K562 (cell line): ENCODE measurements around the gene PRR7. TPM values are rescaled to one million over a fixed set of nuclear protein-coding genes. Genes with fewer than 3 reads are reported as not detected.

Experiments used
- CBFA2T2 ChIP-seq: fragments of 450-650 bp; conservative IDR thresholded peaks from 2 replicates; pipeline ENCODE4 v1.6.1; 2017; ENCODE audit warnings: mild to moderate bottlenecking
- CCAR2 ChIP-seq: fragments of 200-400 bp; formaldehyde crosslinking; IDR thresholded peaks from 2 replicates; pipeline ENCODE4 v1.6.1; 2017; ENCODE audit warnings: mild to moderate bottlenecking, low read depth, low read length
- E2F6 ChIP-seq, 2 experiments: IDR thresholded peaks; 2 replicates each; pipeline ENCODE4 v1.6.1; 2011; ENCODE audit warnings: borderline replicate concordance in 1 of 2, control low read depth in 1 of 2, low read depth in 1 of 2, low read length in 1 of 2, mild to moderate bottlenecking in 1 of 2, mixed read lengths in 1 of 2, moderate library complexity in 1 of 2; ENCODE audit not compliant: insufficient read depth in 1 of 2, insufficient read length in 1 of 2, poor library complexity in 1 of 2, severe bottlenecking in 1 of 2; ENCODE audit errors: extremely low read depth in 1 of 2
- JUNB ChIP-seq: fragments of 450-650 bp; formaldehyde crosslinking; conservative IDR thresholded peaks from 2 replicates; pipeline ENCODE4 v1.4.0; 2020; ENCODE audit warnings: mild to moderate bottlenecking
- LCOR ChIP-seq: sonication (generic); formaldehyde crosslinking; IDR thresholded peaks from 2 replicates; pipeline ENCODE4 v1.8.0; 2022; ENCODE audit warnings: mild to moderate bottlenecking, missing genetic modification reagents
- MBD2 ChIP-seq: sonication (generic); IDR thresholded peaks from 2 replicates; pipeline ENCODE4 v1.6.1; 2016; ENCODE audit warnings: low read depth, borderline replicate concordance
- MIER1 ChIP-seq: fragments of 450-650 bp; IDR thresholded peaks from 2 replicates; pipeline ENCODE4 v1.6.1; 2016; ENCODE audit warnings: antibody characterized with exemption, mild to moderate bottlenecking, low read depth
- NFRKB ChIP-seq: fragments of 450-650 bp; IDR thresholded peaks from 2 replicates; pipeline ENCODE4 v1.6.1; 2016; ENCODE audit warnings: low read depth
- NR3C1 ChIP-seq: sonication (generic); formaldehyde crosslinking; IDR thresholded peaks from 2 replicates; pipeline ENCODE4 v1.8.1; 2022; ENCODE audit warnings: missing genetic modification reagents
- PTBP1 ChIP-seq: fragments of 200-400 bp; formaldehyde crosslinking; IDR thresholded peaks from 2 replicates; pipeline ENCODE4 v1.6.1; 2017; ENCODE audit warnings: low read depth, low read length
- RFX7 ChIP-seq: fragments of 250-450 bp; sonication (Bioruptor Pico); IDR thresholded peaks from 2 replicates; pipeline ENCODE4 v1.5.1; 2021; ENCODE audit warnings: mild to moderate bottlenecking
- RUNX1 ChIP-seq: sonication (generic); IDR thresholded peaks from 2 replicates; pipeline ENCODE4 v1.6.1; 2016; ENCODE audit warnings: antibody characterized with exemption, low read depth
- SIN3B ChIP-seq: fragments of 450-650 bp; IDR thresholded peaks from 2 replicates; pipeline ENCODE4 v1.6.1; 2017; ENCODE audit warnings: low read depth, mild to moderate bottlenecking, moderate library complexity
- SMAD1 ChIP-seq: fragments of 150-350 bp; IDR thresholded peaks from 2 replicates; pipeline ENCODE4 v1.6.1; 2014; ENCODE audit warnings: low read length, low read depth; ENCODE audit not compliant: partially characterized antibody
- TFAM ChIP-seq: fragments of 250-450 bp; sonication (Bioruptor Pico); conservative IDR thresholded peaks from 2 replicates; pipeline ENCODE4 v1.5.0; 2021; ENCODE audit warnings: mild to moderate bottlenecking, moderate library complexity
- THAP7 ChIP-seq: fragments of 250-450 bp; sonication (Bioruptor Pico); IDR thresholded peaks from 2 replicates; pipeline ENCODE4 v1.5.0; 2021
- ZBTB40 ChIP-seq, 2 experiments: fragments of 450-650 bp in 1 of 2; sonication (generic) in 1 of 2; formaldehyde crosslinking in 1 of 2; IDR thresholded peaks; 2 replicates each; pipeline versions ENCODE4 v1.7.1 to v1.9.0; 2016 to 2022; ENCODE audit warnings: inconsistent platforms in 1 of 2, mild to moderate bottlenecking in 1 of 2, missing genetic modification reagents in 1 of 2
- ZKSCAN1 ChIP-seq: fragments of 150-350 bp; IDR thresholded peaks from 2 replicates; pipeline ENCODE4 v1.6.1; 2016; ENCODE audit warnings: low read depth, low read length
- ZNF644 ChIP-seq: fragments of 200-800 bp; sonication (Bioruptor generic); IDR thresholded peaks from 2 replicates; pipeline ENCODE4 v1.6.1; 2016; ENCODE audit warnings: low read depth, missing genetic modification characterization, missing compliant biosample characterization
- polyA plus RNA-seq, 8 experiments: library from polyadenylated mRNA; depleted of rRNA in 4 of 8; stranded (reverse) in 5 of 8; unstranded in 3 of 8; fragments of >200 nt; fragmentation: Nextera tagmentation in 2 of 8; fragmentation: Illumina TruSeq in 1 of 8; extraction: Ambion mirVana in 2 of 8; extraction: Trizol in 1 of 8; gene quantifications; 2 replicates each; pipeline versions ENCODE4 v1.2.1 to v1.2.3, GENCODE V29; 2011 to 2014; ENCODE audit warnings: inconsistent platforms in 1 of 8, missing spikeins in 1 of 8
- total RNA-seq, 7 experiments: library from RNA; depleted of rRNA in 6 of 7; stranded (reverse); fragments of >200 nt in 6 of 7; fragmentation: Illumina TruSeq in 2 of 7; extraction: Trizol in 2 of 7; gene quantifications; 2 replicates each; pipeline versions ENCODE4 v1.2.1 to v1.2.3, GENCODE V29; 2011 to 2021; ENCODE audit warnings: low replicate concordance in 1 of 7

PRR7 gene
- total and polyA plus RNA-seq, 9 of the 15 experiments (the other 6 are each of a cell fraction or from before 2014, with no cell fraction given) = 0.80 to 11.3 (median 10.4) TPM; not detected in 4

GRCh38 chr5:177427211-177427822, 19.3 kb upstream of the PRR7 start (continued):
- no peak for TF ChIP-seq ZBTB40 (IDR thresholded peaks at IDR 0.05)
- no peak for TF ChIP-seq ZBTB40 (CRISPR knock-in tag; IDR thresholded peaks at IDR 0.05)
- no peak for TF ChIP-seq ZKSCAN1
- no peak for TF ChIP-seq CCAR2
- TF ChIP-seq RUNX1 = no peak
- TF ChIP-seq NFRKB = peak; percentile 38; the same call in 1 of the 2 replicates
- TF ChIP-seq MIER1 = no peak
- no peak for TF ChIP-seq PTBP1
- TF ChIP-seq SMAD1 = no peak
- no peak for TF ChIP-seq JUNB (CRISPR knock-in tag)
- no peak for TF ChIP-seq ZNF644
- no peak for TF ChIP-seq THAP7
- TF ChIP-seq TFAM (CRISPR knock-in tag) = no peak
- no peak for TF ChIP-seq MBD2
- TF ChIP-seq SIN3B = no peak
- TF ChIP-seq LCOR (CRISPR knock-in tag) = no peak
- TF ChIP-seq E2F6 (IDR thresholded peaks at IDR 0.05; ENCODE audit: borderline replicate concordance in 1 of 2, extremely low read depth in 1 of 2, insufficient read depth in 1 of 2, insufficient read length in 1 of 2, low read depth in 1 of 2, low read length in 1 of 2, poor library complexity in 1 of 2, severe bottlenecking in 1 of 2) = peak; percentile 48 to 74
- TF ChIP-seq NR3C1 (CRISPR knock-in tag) = no peak
- no peak for TF ChIP-seq CBFA2T2
- TF ChIP-seq RFX7 (CRISPR knock-in tag) = no peak
